IPS DF 6.9 (cell line): ENCODE results near the gene STUB1.

ENCODE experiments used
- DNase-seq: peaks from one replicate; pipeline ENCODE4 v3.0.0-alpha.2; 2013; ENCODE audit warnings: low read depth, low spot score
- H3K27ac ChIP-seq: one replicate; pipeline ENCODE4 v1.5.1; 2013; ENCODE audit warnings: low read length, control low read depth
- H3K27me3 ChIP-seq: 2 replicates; pipeline ENCODE4 v1.6.1; 2013; ENCODE audit warnings: mild to moderate bottlenecking, low read length; ENCODE audit not compliant: control insufficient read depth, insufficient read depth
- H3K36me3 ChIP-seq: 2 replicates; pipeline ENCODE4 v1.6.1; 2013; ENCODE audit warnings: low read length; ENCODE audit not compliant: control insufficient read depth, insufficient read depth
- H3K4me1 ChIP-seq: 2 replicates; pipeline ENCODE4 v1.6.1; 2013; ENCODE audit warnings: low read length; ENCODE audit not compliant: control insufficient read depth, insufficient read depth
- H3K4me3 ChIP-seq: 2 replicates; pipeline ENCODE4 v1.5.1; 2013; ENCODE audit warnings: mild to moderate bottlenecking, low read length
- H3K9me3 ChIP-seq: 2 replicates; pipeline ENCODE4 v1.6.1; 2013; ENCODE audit warnings: low read length, inconsistent platforms; ENCODE audit not compliant: control insufficient read depth, insufficient read depth
- WGBS: extraction: QIAGEN DNeasy Blood & Tissue Kit; methylation state at CpG from one replicate; pipeline ENCODE4 v1.1.7; 2013; ENCODE audit warnings: mixed read lengths, missing lambda C conversion rate; ENCODE audit not compliant: insufficient read length, insufficient coverage; 5-methylcytosine and 5-hydroxymethylcytosine counted together

The STUB1 gene

GRCh38 chr16:674968-675883, 5.0 kb upstream of the STUB1 start, which contains the start of gene RHBDL1:
Gene RHBDL1, plus strand, starts transcription at chr16:675671. Its CDS starts 120 bp downstream, at chr16:675791.
- peak within 1 kb of the TSS; percentile 42; the same call in 1 of the 2 replicates for H3K4me3 ChIP-seq

GRCh38 chr16:675884-676564, 4.2 kb upstream of the STUB1 start:
- peaks cover 24% of the 10 kb centered on the region for H3K36me3 ChIP-seq
- H3K9me3 ChIP-seq: no peaks in the 10 kb centered on the region
- no peaks in the 10 kb centered on the region for H3K27me3 ChIP-seq
- H3K27ac ChIP-seq: no peak overlapping the region
- H3K4me3 ChIP-seq: peak overlapping the region; percentile 20; the same call in 1 of the 2 replicates
- H3K4me1 ChIP-seq: peaks cover 7% of the 10 kb centered on the region
- WGBS: no CpG with 5 or more reads among the region's 25 CpGs
- DNase-seq: no peak

More at GRCh38 chr16:674968-675883, 5.0 kb upstream of the STUB1 start, which contains the start of gene RHBDL1:
- DNase-seq: no peak
- no CpG with 5 or more reads among the region's 73 CpGs for WGBS
- H3K27ac ChIP-seq: no peak within 1 kb of the TSS
- no peaks in the 10 kb centered on the region for H3K27me3 ChIP-seq
- H3K4me1 ChIP-seq: peaks cover 7% of the 10 kb centered on the region
- H3K36me3 ChIP-seq: peaks cover 32% of the 10 kb centered on the region
- H3K9me3 ChIP-seq: no peaks in the 10 kb centered on the region

- DNase-seq: no peak
- peaks cover 9% of the 10 kb centered on the region for H3K4me1 ChIP-seq
- H3K27ac ChIP-seq: no peak overlapping the region
- no peaks in the 10 kb centered on the region for H3K27me3 ChIP-seq
- peaks cover 19% of the 10 kb centered on the region for H3K36me3 ChIP-seq
- H3K9me3 ChIP-seq: no peaks in the 10 kb centered on the region
- no peak overlapping the region for H3K4me3 ChIP-seq
- no CpG with 5 or more reads among the region's 21 CpGs for WGBS
Observed at GRCh38 chr16:676565-676902, 3.7 kb upstream of the STUB1 start.

GRCh38 chr16:676913-677312, 3.3 kb upstream of the STUB1 start:
- H3K4me1 ChIP-seq: peaks cover 9% of the 10 kb centered on the region
- H3K27me3 ChIP-seq: no peaks in the 10 kb centered on the region
- WGBS: no CpG with 5 or more reads among the region's 23 CpGs
- no peaks in the 10 kb centered on the region for H3K9me3 ChIP-seq
- no peak overlapping the region for H3K27ac ChIP-seq
- no peak for DNase-seq
- H3K4me3 ChIP-seq: no peak overlapping the region
- H3K36me3 ChIP-seq: peaks cover 19% of the 10 kb centered on the region

GRCh38 chr16:677316-678190, 2.7 kb upstream of the STUB1 start:
- Histone ChIP-seq H3K4me3 (no peak overlapping the region), H3K27ac (no peak overlapping the region), H3K36me3 (peaks cover 19% of the 10 kb centered on the region), H3K27me3 (no peaks in the 10 kb centered on the region), H3K9me3 (no peaks in the 10 kb centered on the region), H3K4me1 (peaks cover 9% of the 10 kb centered on the region)
- WGBS: no CpG with 5 or more reads among the region's 57 CpGs
- no peak for DNase-seq

- DNase-seq: no peak
- Histone ChIP-seq H3K27ac (no peak overlapping the region), H3K36me3 (peaks cover 16% of the 10 kb centered on the region), H3K4me1 (peaks cover 9% of the 10 kb centered on the region), H3K9me3 (no peaks in the 10 kb centered on the region), H3K27me3 (no peaks in the 10 kb centered on the region), H3K4me3 (no peak overlapping the region)
- no CpG with 5 or more reads among the region's 21 CpGs for WGBS
Observed at GRCh38 chr16:678209-678857, 1.9 kb upstream of the STUB1 start.

- Histone ChIP-seq H3K9me3 (no peaks in the 10 kb centered on the region), H3K36me3 (peaks cover 15% of the 10 kb centered on the region), H3K4me3 (peak overlapping the region; percentile 48), H3K27ac (no peak overlapping the region), H3K4me1 (peaks cover 9% of the 10 kb centered on the region), H3K27me3 (no peaks in the 10 kb centered on the region)
- no peak for DNase-seq
- no CpG with 5 or more reads among the region's 52 CpGs for WGBS
Observed at GRCh38 chr16:678858-679813, 1.1 kb upstream of the STUB1 start.

- Histone ChIP-seq H3K27ac (no peak overlapping the region), H3K36me3 (peaks cover 19% of the 10 kb centered on the region), H3K4me3 (peak overlapping the region; percentile 65), H3K9me3 (no peaks in the 10 kb centered on the region), H3K4me1 (peaks cover 9% of the 10 kb centered on the region), H3K27me3 (no peaks in the 10 kb centered on the region)
- no CpG with 5 or more reads among the region's 38 CpGs for WGBS
- no peak for DNase-seq
Observed at GRCh38 chr16:680625-680945, 375 bp downstream of the STUB1 start.
